ENCODE measurements around the gene ZNF722. TPM values are rescaled to one million over a fixed set of nuclear protein-coding genes. Genes with fewer than 3 reads are reported as not detected.
"Not testable (repeated sequence)": the region's sequence is repeated elsewhere in the genome, so short reads cannot be mapped to it uniquely, and the experiment has no call there.

Gene ZNF722
- total RNA-seq = not detected in 2 replicates

DNA sequence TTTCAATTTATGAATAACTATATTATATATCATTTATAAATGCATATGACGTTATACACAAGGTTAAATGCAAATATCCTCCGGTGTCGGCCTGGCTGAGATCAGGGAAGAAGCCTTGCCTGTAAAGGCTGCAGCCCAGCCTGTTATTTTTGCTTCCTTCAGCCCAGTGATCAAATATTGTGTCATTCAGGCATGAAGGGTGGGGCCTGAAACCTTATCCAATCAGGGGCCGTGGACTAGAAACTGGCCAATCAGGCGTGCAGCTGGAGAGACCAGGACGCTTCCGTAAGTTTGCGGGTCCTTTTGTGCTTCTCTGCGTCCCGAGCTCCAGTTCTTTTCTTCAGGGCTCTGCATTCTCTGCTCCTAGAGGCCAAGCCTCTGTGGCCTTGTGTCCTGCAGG lies at the start of gene ZNF722:
Gene ZNF722 (plus strand): TSS at position 301 of the 400 bp plus-strand sequence. CDS start 113 bp downstream, outside the sequence.
- no peak for DNase-seq

DNA sequence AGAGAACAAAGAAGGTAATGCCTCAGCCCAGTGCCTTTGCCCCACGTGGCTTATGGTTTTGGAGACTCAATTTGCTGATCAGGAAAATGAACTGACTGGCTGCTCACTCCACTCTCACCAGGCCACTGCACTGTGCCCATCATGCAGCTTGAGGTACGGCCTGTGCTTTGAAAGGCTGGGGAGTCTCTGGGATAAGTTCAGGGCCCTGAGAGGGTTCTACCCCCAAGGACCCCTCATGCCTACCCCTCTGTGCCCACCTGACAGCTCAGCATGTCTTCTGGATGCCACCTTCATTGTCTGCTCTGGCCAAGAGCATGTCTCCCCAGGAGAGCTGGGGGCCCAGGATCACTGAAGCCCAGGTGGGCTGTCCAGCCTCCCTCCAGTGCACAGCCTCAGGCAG lies 45.5 kb upstream of the ZNF722 start:
- DNase-seq = no peak

DNA sequence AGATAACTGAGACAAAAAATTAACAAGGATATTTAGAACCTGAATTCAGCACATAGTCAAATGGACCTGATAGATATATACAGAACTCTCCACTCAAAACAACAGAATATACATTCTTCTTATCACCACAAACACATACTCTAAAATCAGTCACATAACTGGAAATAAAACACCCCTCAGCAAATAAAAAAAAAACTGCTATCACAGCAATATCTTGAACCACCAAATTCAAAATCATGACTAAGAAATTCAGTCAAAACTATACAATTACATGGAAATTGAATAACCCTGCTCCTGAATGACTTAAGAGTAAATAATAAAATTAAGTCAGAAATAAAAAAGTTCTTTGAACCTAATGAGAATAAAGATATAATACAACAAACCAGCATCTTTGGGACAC lies 30.0 kb upstream of the ZNF722 start:
- DNase-seq = no peak

DNA sequence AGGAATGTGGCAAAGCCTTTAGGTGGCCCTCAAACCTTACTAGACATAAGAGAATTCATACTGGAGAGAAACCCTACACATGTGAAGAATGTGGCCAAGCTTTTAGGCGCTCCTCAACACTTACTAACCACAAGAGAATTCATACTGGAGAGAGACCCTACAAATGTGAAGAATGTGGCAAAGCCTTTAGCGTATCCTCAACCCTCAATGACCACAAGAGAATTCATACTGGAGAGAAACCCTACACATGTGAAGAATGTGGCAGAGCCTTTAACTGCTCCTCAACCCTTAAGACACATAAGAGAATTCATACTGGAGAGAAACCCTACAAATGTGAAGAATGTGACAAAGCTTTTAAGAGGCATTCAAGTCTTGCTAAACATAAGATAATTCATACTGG lies 16.8 kb downstream of the ZNF722 start:
- not testable (repeated sequence) for DNase-seq

DNA sequence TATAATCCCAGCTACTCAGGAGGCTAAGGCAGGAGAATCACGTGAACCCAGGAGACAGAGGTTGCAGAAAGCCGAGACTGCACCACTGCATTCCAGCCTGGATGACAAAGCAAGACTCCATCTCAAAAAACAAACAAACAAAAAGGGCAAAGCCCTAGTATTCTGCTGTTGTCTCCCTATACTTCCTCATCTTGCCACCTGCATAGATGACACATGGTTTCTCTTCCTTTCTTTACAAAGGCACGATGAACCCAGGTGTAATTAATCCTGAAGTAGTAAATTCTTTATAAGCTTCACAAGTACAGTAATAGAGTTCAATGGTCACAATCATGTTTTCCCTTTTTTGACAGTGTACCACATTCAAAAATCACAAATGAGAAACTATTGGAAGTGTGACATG lies 36.7 kb downstream of the ZNF722 start:
- DNase-seq = no peak

DNA sequence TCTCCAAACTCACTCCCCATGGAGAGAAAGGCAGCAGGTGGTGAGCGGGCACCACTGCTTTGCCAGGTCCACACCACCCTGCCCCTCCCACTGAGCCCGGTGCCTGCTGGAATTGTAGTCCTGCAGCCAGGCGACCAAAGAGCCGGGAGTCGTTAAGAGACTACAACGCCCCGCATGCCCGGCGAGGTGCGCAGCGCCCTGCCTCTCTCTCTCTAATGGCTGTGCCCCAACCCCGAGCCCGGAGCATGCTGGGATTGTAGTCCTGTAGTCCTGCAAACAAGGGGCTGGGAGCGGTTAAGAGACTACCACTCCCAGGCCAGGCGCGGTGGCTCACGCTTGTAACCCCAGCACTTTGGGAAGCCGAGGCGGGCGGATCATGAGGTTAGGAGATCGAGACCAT lies 38.4 kb downstream of the ZNF722 start:
- no peak for DNase-seq

DNA sequence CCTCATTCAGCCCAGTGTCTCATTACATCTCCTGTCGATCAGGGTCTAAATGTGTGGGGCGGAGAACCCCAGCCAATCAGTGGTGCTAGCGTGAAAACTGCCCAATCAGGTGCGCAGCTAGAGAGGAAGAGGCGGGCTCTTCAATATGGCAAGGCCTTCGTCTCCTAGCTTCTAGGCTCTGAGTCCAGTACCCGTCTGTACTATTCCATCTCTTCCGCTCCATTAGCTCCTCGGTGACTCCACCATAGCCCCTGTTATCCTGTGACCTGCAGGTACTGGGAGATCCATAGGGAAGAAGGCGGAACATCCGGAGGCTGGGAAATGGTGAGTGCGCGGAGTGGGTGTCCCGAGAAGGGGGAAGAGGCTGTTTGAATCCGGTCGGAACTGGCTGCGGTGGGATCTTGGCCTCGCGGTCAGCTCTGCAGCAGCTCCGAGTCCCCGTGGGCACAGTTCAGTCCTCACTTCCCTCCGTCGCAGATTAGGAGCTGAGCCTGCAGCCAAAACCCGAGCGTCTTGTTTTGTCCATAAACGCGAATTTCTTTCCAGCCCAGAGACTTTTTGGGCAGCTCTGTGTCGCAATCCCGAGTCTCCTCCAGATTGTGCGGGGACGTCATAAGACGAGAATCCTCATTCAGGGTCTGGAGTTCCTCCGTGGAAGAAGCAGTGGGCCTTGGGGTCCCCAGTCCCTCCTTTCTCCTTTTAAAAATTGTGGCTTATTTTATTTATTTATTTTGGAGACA lies 46.8 kb downstream of the ZNF722 start, which contains the start of gene ZNF727:
Gene ZNF727 (plus strand): TSS at position 134 of the 740 bp plus-strand sequence. CDS start 188 bp downstream, at position 322.
- DNase-seq = no peak

DNA sequence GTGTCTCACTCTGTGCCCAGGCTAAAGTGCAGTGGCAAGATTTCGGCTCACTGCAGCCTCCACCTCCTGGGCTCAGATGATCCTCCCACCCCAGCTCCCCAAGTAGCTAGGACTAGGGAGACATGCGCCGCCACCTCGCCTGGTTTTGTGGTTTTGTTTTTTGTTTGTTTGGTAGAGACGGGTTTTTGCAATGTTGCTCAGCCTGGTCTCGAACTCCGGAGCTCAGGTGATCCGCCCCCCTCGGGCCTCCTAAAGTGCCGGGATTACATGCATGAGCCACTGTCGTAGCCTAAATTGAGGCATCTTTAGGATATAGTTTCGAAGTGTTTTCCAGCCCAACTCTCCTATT lies 47.4 kb downstream of the ZNF722 start:
- DNase-seq = no peak

Other genes starting within 250 kb of the ZNF722 start
- gene ZNF727, start 46.6 kb downstream of the ZNF722 start, total RNA-seq = under 0.01 and 0.14 TPM in 2 replicates
- gene ZNF735, start 208.4 kb downstream of the ZNF722 start, total RNA-seq = not detected in 2 replicates
- gene ZNF679, start 229.6 kb downstream of the ZNF722 start, total RNA-seq = not detected in 2 replicates

Data from dermis blood vessel endothelial cell (primary cell).